K562 (cell line): ENCODE results near the gene PIK3R1. TPM values are rescaled to one million over a fixed set of nuclear protein-coding genes. Genes with fewer than 3 reads are reported as not detected.
A peak's percentile ranks its signal among the peaks of the same experiment; 100 is the strongest.

Source experiments
- ATAC-seq: fragments of 200-7000 bp; cut with Tn5 transposase; 3 replicates; pipeline ENCODE4 v1.9.1; 2020; ENCODE audit warnings: moderate library complexity
- Bru-seq: library from RNA; stranded (reverse); fragments of 400-500 nt; gene quantifications from one replicate; lab custom pipeline; 2021; lab: Mats Ljungman, UMichigan
- BruChase-seq, 2 experiments: library from RNA; stranded (reverse); fragments of 400-500 nt; gene quantifications; one replicate each; lab custom pipeline; 2021; lab: Mats Ljungman, UMichigan
- BruUV-seq: library from RNA; stranded (reverse); fragments of 400-500 nt; replicated peaks from 2 replicates; lab custom pipeline; 2021; lab: Mats Ljungman, UMichigan
- CTCF ChIA-PET: fragments of 300-600 bp; formaldehyde crosslinking; extraction: SDS; loops from one replicate; lab custom pipeline; 2021; ENCODE audit warnings: low intra/inter-chr PET ratio; lab: Yijun Ruan, JAX
- POLR2A ChIA-PET: fragments of 300-600, 350-650 bp; sonication (Branson Sonifier 250); formaldehyde crosslinking; extraction: SDS; loops from one replicate; lab custom pipeline; 2021; ENCODE audit warnings: antibody characterized with exemption, inconsistent platforms; lab: Yijun Ruan, JAX
- DNase-seq, 4 experiments: peaks; one replicate each; pipeline versions ENCODE4 v3.0.0 to v3.0.0-alpha.2; 2011 to 2018; ENCODE audit warnings: low spot score in 3 of 4, mixed read lengths in 3 of 4; ENCODE audit errors: extremely low read depth in 1 of 4
- FAIRE-seq: peaks from 2 replicates; lab custom pipeline; 2011; peaks lifted over from hg19 to GRCh38; lab: Jason Lieb, UNC
- H2AFZ ChIP-seq: 2 replicates; pipeline ENCODE4 v1.6.0; 2011; ENCODE audit warnings: low read depth, low read length, control low read depth, inconsistent platforms
- H3K27ac ChIP-seq: fragments of 200-600 bp; 3 replicates; pipeline ENCODE4 v1.8.0; 2011; ENCODE audit warnings: low read depth, mild to moderate bottlenecking, control low read depth, inconsistent platforms, low read length, moderate library complexity, mixed read lengths; ENCODE audit errors: extremely low read depth
- H3K27me3 ChIP-seq, 2 experiments: fragments of 300-600 bp in 1 of 2; 2 replicates in 1 of 2; 3 replicates in 1 of 2; pipeline versions ENCODE4 v1.6.0 to v1.8.0; 2011; ENCODE audit warnings: inconsistent platforms in 2 of 2, low read length in 2 of 2, mild to moderate bottlenecking in 1 of 2, mixed read lengths in 1 of 2, moderate library complexity in 1 of 2; ENCODE audit not compliant: control insufficient read depth in 2 of 2, insufficient read depth in 2 of 2
- H3K36me3 ChIP-seq: fragments of 300-600 bp; 3 replicates; pipeline ENCODE4 v1.8.0; 2011; ENCODE audit warnings: mild to moderate bottlenecking, low read length, inconsistent platforms; ENCODE audit not compliant: control insufficient read depth, insufficient read depth
- H3K4me1 ChIP-seq, 2 experiments: fragments of 200-600 bp in 1 of 2; replicated peaks in 1 of 2; 2 replicates in 1 of 2; 3 replicates in 1 of 2; pipeline versions ENCODE4 v1.5.1 to v1.8.0; 2011; ENCODE audit warnings: inconsistent platforms in 2 of 2, low read length in 2 of 2, mild to moderate bottlenecking in 1 of 2, mixed read lengths in 1 of 2, moderate library complexity in 1 of 2; ENCODE audit not compliant: control insufficient read depth in 2 of 2, insufficient read depth in 2 of 2
- H3K4me2 ChIP-seq: 2 replicates; pipeline ENCODE4 v1.6.1; 2011; ENCODE audit warnings: low read length, control low read depth, inconsistent platforms, mixed read lengths; ENCODE audit not compliant: insufficient read depth
- H3K4me3 ChIP-seq: fragments of 200-600 bp; sonication (generic), shearing (Covaris generic); 2 replicates; pipeline ENCODE4 v1.5.1; 2016; ENCODE audit warnings: control low read depth, inconsistent platforms
- H3K79me2 ChIP-seq: fragments of 200-600 bp; 3 replicates; pipeline ENCODE4 v1.8.0; 2011; ENCODE audit warnings: low read length, inconsistent platforms; ENCODE audit not compliant: control insufficient read depth, insufficient read depth
- H3K9ac ChIP-seq, 2 experiments: 2 replicates each; pipeline versions ENCODE4 v1.6.0 to v1.6.1; 2011; ENCODE audit warnings: low read depth in 2 of 2, low read length in 2 of 2, control low read depth in 1 of 2, inconsistent platforms in 1 of 2, mild to moderate bottlenecking in 1 of 2, mixed read lengths in 1 of 2; ENCODE audit not compliant: insufficient read depth in 1 of 2
- H3K9me1 ChIP-seq: one replicate; pipeline ENCODE4 v1.6.0; 2011; ENCODE audit warnings: inconsistent platforms, mild to moderate bottlenecking, low read length, moderate library complexity; ENCODE audit not compliant: control insufficient read depth, insufficient read depth
- H3K9me3 ChIP-seq: replicated peaks from 2 replicates; pipeline ENCODE4 v1.5.1; 2011; ENCODE audit warnings: low read depth, low read length, inconsistent platforms; ENCODE audit not compliant: control insufficient read depth, insufficient read depth
- H4K20me1 ChIP-seq: replicated peaks from 2 replicates; pipeline ENCODE4 v1.6.1; 2011; ENCODE audit warnings: low read length, inconsistent platforms, mixed read lengths; ENCODE audit not compliant: control insufficient read depth, insufficient read depth
- BCOR ChIP-seq: fragments of 450-650 bp; IDR thresholded peaks from 2 replicates; pipeline ENCODE4 v1.6.1; 2016
- BRD9 ChIP-seq: fragments of 450-650 bp; IDR thresholded peaks from 2 replicates; pipeline ENCODE4 v1.6.1; 2018; ENCODE audit warnings: low read depth; ENCODE audit not compliant: partially characterized antibody
- CREM ChIP-seq: IDR thresholded peaks from 2 replicates; pipeline ENCODE4 v1.6.1; 2014; ENCODE audit warnings: antibody characterized with exemption, low read depth
- IFI16 ChIP-seq: fragments of 250-450 bp; sonication (Bioruptor Pico); IDR thresholded peaks from 2 replicates; pipeline ENCODE4 v2.1.2; 2022; ENCODE audit warnings: mild to moderate bottlenecking, inconsistent platforms
- MEIS2 ChIP-seq: fragments of 450-650 bp; IDR thresholded peaks from 2 replicates; pipeline ENCODE4 v1.6.1; 2014; ENCODE audit warnings: mild to moderate bottlenecking; ENCODE audit not compliant: partially characterized antibody
- NR4A1 ChIP-seq, 2 experiments: fragments of 250-450 bp in 1 of 2; fragments of 450-650 bp in 1 of 2; sonication (Bioruptor Pico) in 1 of 2; IDR thresholded peaks; 2 replicates each; pipeline versions ENCODE4 v1.4.0 to v1.6.1; 2016 to 2020; ENCODE audit warnings: mild to moderate bottlenecking in 2 of 2, missing compliant biosample characterization in 1 of 2, missing genetic modification characterization in 1 of 2, moderate library complexity in 1 of 2
- POLR2A ChIP-seq: fragments of 450-650 bp; conservative IDR thresholded peaks from 2 replicates; pipeline ENCODE4 v1.6.1; 2016
- RBM15 ChIP-seq: fragments of 200-400 bp; formaldehyde crosslinking; IDR thresholded peaks from 2 replicates; pipeline ENCODE4 v1.6.1; 2018; ENCODE audit warnings: mild to moderate bottlenecking, low read length, moderate library complexity; ENCODE audit not compliant: insufficient read depth
- RFX7 ChIP-seq: fragments of 250-450 bp; sonication (Bioruptor Pico); IDR thresholded peaks from 2 replicates; pipeline ENCODE4 v1.5.1; 2021; ENCODE audit warnings: mild to moderate bottlenecking
- SIN3B ChIP-seq: fragments of 450-650 bp; IDR thresholded peaks from 2 replicates; pipeline ENCODE4 v1.6.1; 2017; ENCODE audit warnings: low read depth, mild to moderate bottlenecking, moderate library complexity
- SMAD1 ChIP-seq: fragments of 150-350 bp; IDR thresholded peaks from 2 replicates; pipeline ENCODE4 v1.6.1; 2014; ENCODE audit warnings: low read length, low read depth; ENCODE audit not compliant: partially characterized antibody
- ZNF639 ChIP-seq, 2 experiments: fragments of 200-800 bp in 1 of 2; sonication (Bioruptor generic) in 1 of 2; sonication (generic) in 1 of 2; formaldehyde crosslinking in 1 of 2; IDR thresholded peaks in 1 of 2; conservative IDR thresholded peaks in 1 of 2; 2 replicates each; pipeline versions ENCODE4 v1.5.0 to v1.6.1; 2016 to 2020; ENCODE audit warnings: missing compliant biosample characterization in 1 of 2, missing genetic modification characterization in 1 of 2, missing genetic modification reagents in 1 of 2
- WGBS: fragments of 100-300 bp; shearing (Covaris generic); methylation state at CpG from one replicate; pipeline ENCODE4 v1.1.6; 2016; ENCODE audit warnings: low coverage, mixed read lengths; ENCODE audit not compliant: insufficient coverage; ENCODE audit errors: missing lambda C conversion rate; 5-methylcytosine and 5-hydroxymethylcytosine counted together
- in situ Hi-C: fragments of 300-500 bp; cut with MboI; formaldehyde crosslinking; loops from 4 replicates; pipeline ENCODE4 v1.15.0; 2018; ENCODE audit warnings: inconsistent platforms, mixed read lengths
- intact Hi-C: fragments of 100-400 bp; cut with micrococcal nuclease; formaldehyde crosslinking; loops from 2 replicates; pipeline ENCODE4 v1.14.2; 2022
- long read RNA-seq, 3 experiments: library from polyadenylated mRNA in 2 of 3; library from RNA in 1 of 3; unstranded in 2 of 3; stranded (forward) in 1 of 3; transcript quantifications; one replicate each; pipeline ENCODE4 v2.0.0, GENCODE V29; 2019 to 2022
- polyA minus RNA-seq, 3 experiments: library from RNA; depleted of rRNA, polyadenylated mRNA; stranded (reverse); fragments of >200 nt; gene quantifications; 2 replicates each; pipeline ENCODE4 v1.2.3, GENCODE V29; 2011
- polyA plus RNA-seq, 8 experiments: library from polyadenylated mRNA; depleted of rRNA in 4 of 8; stranded (reverse) in 5 of 8; unstranded in 3 of 8; fragments of >200 nt; fragmentation: Nextera tagmentation in 2 of 8; fragmentation: Illumina TruSeq in 1 of 8; extraction: Ambion mirVana in 2 of 8; extraction: Trizol in 1 of 8; gene quantifications; 2 replicates each; pipeline versions ENCODE4 v1.2.1 to v1.2.3, GENCODE V29; 2011 to 2014; ENCODE audit warnings: inconsistent platforms in 1 of 8, missing spikeins in 1 of 8
- total RNA-seq, 7 experiments: library from RNA; depleted of rRNA in 6 of 7; stranded (reverse); fragments of >200 nt in 6 of 7; fragmentation: Illumina TruSeq in 2 of 7; extraction: Trizol in 2 of 7; gene quantifications; 2 replicates each; pipeline versions ENCODE4 v1.2.1 to v1.2.3, GENCODE V29; 2011 to 2021; ENCODE audit warnings: low replicate concordance in 1 of 7
- TF ChIP-seq, protein P1 (sequence below): fragments of 250-450 bp; sonication (Bioruptor Pico); IDR thresholded peaks from 2 replicates; pipeline ENCODE4 v1.5.0; 2020; ENCODE audit warnings: mild to moderate bottlenecking, borderline replicate concordance

Gene PIK3R1
- total RNA-seq (2011; cell fraction: chromatin; rRNA removed; ENCODE audit: low replicate concordance) = 5.6 and 13.8 TPM in 2 replicates
- total RNA-seq (2011; cell fraction: nucleolus; rRNA removed) = 1.5 and 2.1 TPM in 2 replicates
- 3.5 and 5.3 TPM in 2 replicates for total RNA-seq (2011; cell fraction: nucleoplasm; rRNA removed)
- total RNA-seq (2014; rRNA removed) = 4.8 and 5.2 TPM in 2 replicates
- 5.4 and 7.1 TPM in 2 replicates for total RNA-seq (2014; rRNA removed; fragmentation: Illumina TruSeq; extraction: Trizol)
- 7.2 and 9.7 TPM in 2 replicates for total RNA-seq (2015; rRNA removed; fragmentation: Illumina TruSeq; extraction: Trizol)
- 7.2 and 9.2 TPM in 2 replicates for total RNA-seq (2021)
- polyA plus RNA-seq (2011; rRNA removed) = 1.9 and 2.5 TPM in 2 replicates
- 0.55 and 1.0 TPM in 2 replicates for polyA plus RNA-seq (2011; cell fraction: cytosol; rRNA removed)
- polyA plus RNA-seq (2011; cell fraction: nucleus; rRNA removed) = 3.6 and 3.9 TPM in 2 replicates
- 5.4 and 6.2 TPM in 2 replicates for polyA plus RNA-seq (2012)
- polyA plus RNA-seq (2014; fragmentation: Illumina TruSeq; extraction: Trizol) = 5.1 and 8.0 TPM in 2 replicates
- polyA plus RNA-seq (2014; fragmentation: Nextera tagmentation; extraction: Ambion mirVana) = 1 to 10 TPM; 1.1 to 1.8 TPM
- polyA plus RNA-seq (2014; rRNA removed) = 2.4 and 3.9 TPM in 2 replicates
- polyA minus RNA-seq (2011; rRNA and poly(A)+ RNA removed) = 7.3 and 8.4 TPM in 2 replicates
- polyA minus RNA-seq (2011; cell fraction: cytosol; rRNA and poly(A)+ RNA removed) = 3.5 and 6.9 TPM in 2 replicates
- polyA minus RNA-seq (2011; cell fraction: nucleus; rRNA and poly(A)+ RNA removed) = 5.7 and 11.1 TPM in 2 replicates
- percentile 71 among the genes with signal in this experiment for Bru-seq, nascent RNA
- BruChase-seq, experiment 1, labeled RNA remaining after a 2-hour chase = percentile 65 among the genes with signal in this experiment
- percentile 64 among the genes with signal in this experiment for BruChase-seq, experiment 2, labeled RNA remaining after a 6-hour chase
- long read RNA-seq, experiment 1, full-length matches to known transcripts = 10 of 13 reads
- long read RNA-seq, experiment 1, partial matches to known transcripts = 2 of 13 reads
- long read RNA-seq, experiment 1, other reads (novel, unspliced or antisense) = 1 of 13 reads
- long read RNA-seq, experiment 2, full-length matches to known transcripts = 2 of 5 reads
- long read RNA-seq, experiment 2, partial matches to known transcripts = 0 of 5 reads
- long read RNA-seq, experiment 2, other reads (novel, unspliced or antisense) = 3 of 5 reads
- long read RNA-seq, experiment 3, partial matches to known transcripts = 2 of 4 reads
- long read RNA-seq, experiment 3, other reads (novel, unspliced or antisense) = 2 of 4 reads

GRCh38 chr5:68215208-68215897, at the start of gene PIK3R1:
TSS of gene PIK3R1 (plus strand) at chr5:68215756. CDS start at chr5:68226676, 10,920 bp downstream.
- no TSS peak for BruUV-seq
- ChIA-PET POLR2A (interaction anchor here (0.6 to 2.3 kb wide), 7 partner anchors 9 to 374 kb away, joined by 3 to 9 read pairs (median 4); no protein-coding TSS in a partner anchor), CTCF (no interaction called here)
- under 1% methylated on average over 40 of the region's 78 CpGs for WGBS
- H3K36me3 ChIP-seq = no peaks in the 10 kb centered on the region
- H4K20me1 ChIP-seq = no peaks in the 10 kb centered on the region
- peaks cover 9 to 16% of the 10 kb centered on the region in 2 experiments; a peak in 3 of 5 replicates for H3K4me1 ChIP-seq
- in situ Hi-C loops (no loop called here), intact Hi-C loops (no loop called here)
- FAIRE-seq (peak; percentile 68), ATAC-seq (peak; percentile 95), DNase-seq (peak; percentile 93 to 95 (median 94))
- H3K4me3 ChIP-seq = peak within 1 kb of the TSS; percentile 83
- peak within 1 kb of the TSS; percentile 84 for H3K4me2 ChIP-seq
- 0 out of 2 replicates have a peak, but pooled peaks cover under 1% of the 10 kb centered on the region for H3K9me3 ChIP-seq
- peak within 1 kb of the TSS; percentile 72 for H3K27ac ChIP-seq
- H3K27me3 ChIP-seq = no peaks in the 10 kb centered on the region; a peak in 1 of 5 replicates
- no peaks in the 10 kb centered on the region for H3K9me1 ChIP-seq
- H3K9ac ChIP-seq = peak within 1 kb of the TSS; percentile 75 to 92
- H2AFZ ChIP-seq = peak within 1 kb of the TSS; percentile 95
- H3K79me2 ChIP-seq = peaks cover 16% of the 10 kb centered on the region
- no peak for TF ChIP-seq RBM15
- TF ChIP-seq CREM = peak; percentile 18; the same call in 1 of the 2 replicates
- TF ChIP-seq RFX7 (CRISPR knock-in tag) = no peak
- TF ChIP-seq BRD9 = no peak
- TF ChIP-seq BCOR = peak; percentile 44; the same call in 1 of the 2 replicates
- TF ChIP-seq IFI16 = no peak
- TF ChIP-seq, protein P1, sequence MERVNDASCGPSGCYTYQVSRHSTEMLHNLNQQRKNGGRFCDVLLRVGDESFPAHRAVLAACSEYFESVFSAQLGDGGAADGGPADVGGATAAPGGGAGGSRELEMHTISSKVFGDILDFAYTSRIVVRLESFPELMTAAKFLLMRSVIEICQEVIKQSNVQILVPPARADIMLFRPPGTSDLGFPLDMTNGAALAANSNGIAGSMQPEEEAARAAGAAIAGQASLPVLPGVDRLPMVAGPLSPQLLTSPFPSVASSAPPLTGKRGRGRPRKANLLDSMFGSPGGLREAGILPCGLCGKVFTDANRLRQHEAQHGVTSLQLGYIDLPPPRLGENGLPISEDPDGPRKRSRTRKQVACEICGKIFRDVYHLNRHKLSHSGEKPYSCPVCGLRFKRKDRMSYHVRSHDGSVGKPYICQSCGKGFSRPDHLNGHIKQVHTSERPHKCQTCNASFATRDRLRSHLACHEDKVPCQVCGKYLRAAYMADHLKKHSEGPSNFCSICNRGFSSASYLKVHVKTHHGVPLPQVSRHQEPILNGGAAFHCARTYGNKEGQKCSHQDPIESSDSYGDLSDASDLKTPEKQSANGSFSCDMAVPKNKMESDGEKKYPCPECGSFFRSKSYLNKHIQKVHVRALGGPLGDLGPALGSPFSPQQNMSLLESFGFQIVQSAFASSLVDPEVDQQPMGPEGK (CRISPR knock-in tag) = no peak
- TF ChIP-seq POLR2A = peak; percentile 62; the same call in 1 of the 2 replicates
- peak in 1 of 2 experiments; percentile 56; a peak in 1 of 4 replicates for TF ChIP-seq ZNF639 (CRISPR knock-in tag; conservative IDR thresholded peaks at IDR 0.05 in 1 of 2, IDR thresholded peaks at IDR 0.05 in 1 of 2)
- TF ChIP-seq SIN3B = no peak
- no peak for TF ChIP-seq SMAD1
- TF ChIP-seq MEIS2 = no peak
- no peak for TF ChIP-seq NR4A1 (CRISPR knock-in tag; IDR thresholded peaks at IDR 0.05)
- TF ChIP-seq NR4A1 (tag; IDR thresholded peaks at IDR 0.05) = no peak
